ENCODE measurements around the gene USP40. TPM values are rescaled to one million over a fixed set of nuclear protein-coding genes. Genes with fewer than 3 reads are reported as not detected.

The USP40 gene
- total and polyA plus RNA-seq, 10 of the 15 experiments (the other 5 are each of a cell fraction or from before 2014, with no cell fraction given) = 3.4 to 20.8 (median 15.2) TPM

DNA sequence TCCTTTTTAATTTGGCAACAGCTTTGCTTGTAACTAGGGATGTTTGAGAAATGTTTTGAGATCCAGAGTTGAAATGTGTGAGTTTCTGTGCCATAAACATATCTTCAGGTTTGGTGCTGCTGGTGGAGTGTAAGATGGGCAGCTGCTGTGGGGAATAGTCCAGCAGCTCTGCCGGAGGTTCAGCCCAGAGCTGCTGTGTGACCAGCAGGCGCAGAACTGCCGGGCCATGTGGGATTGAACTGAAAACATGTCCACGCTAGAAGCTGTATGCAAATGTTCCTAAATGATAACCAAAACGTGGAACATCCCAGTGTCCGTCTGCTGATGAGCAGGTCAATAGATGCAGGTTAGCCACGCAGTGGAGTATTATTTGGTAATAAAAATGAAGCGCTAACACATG, 112.7 kb downstream of the USP40 start:
- intact Hi-C loops (cut with micrococcal nuclease; ENCODE audit: unreplicated experiment) = no loop called here
- H2AFZ ChIP-seq (ENCODE audit: control insufficient read depth, low read depth, low read length) = no peak overlapping the region
- H3K36me3 ChIP-seq (ENCODE audit: control insufficient read depth in 2 of 2, insufficient read depth in 2 of 2, low read length in 1 of 2) = peaks cover 26 to 37% of the 10 kb centered on the region in 2 experiments
- H4K20me1 ChIP-seq (ENCODE audit: control insufficient read depth, insufficient read depth) = no peaks in the 10 kb centered on the region
- H3K9ac ChIP-seq (ENCODE audit: control insufficient read depth, insufficient read depth, low read length) = no peak overlapping the region
- ChIA-PET CTCF (interaction anchor here (1.2 kb wide), 1 partner anchor 11 kb away, joined by 4 read pairs; no protein-coding TSS in a partner anchor), SMC1A (ENCODE audit: uncharacterized antibody, unreplicated experiment) (interaction anchor here (0.8 kb wide), 1 partner anchor 49 kb away, joined by 3 read pairs; no protein-coding TSS in a partner anchor), RAD21 (ENCODE audit: unreplicated experiment) (no interaction called here), POLR2A (interaction anchor here (0.5 kb wide), 1 partner anchor 827 kb away, joined by 4 read pairs; no protein-coding TSS in a partner anchor)
- TF ChIP-seq FOXK2 (IDR thresholded peaks at IDR 0.05) = 0 out of 2 replicates have a peak, but pooled peaks have one; percentile 15
- no peak for TF ChIP-seq ZSCAN29 (IDR thresholded peaks at IDR 0.05)
- H3K4me2 ChIP-seq (ENCODE audit: control insufficient read depth, insufficient read depth) = no peak overlapping the region
- in situ Hi-C loops (cut with MboI) = no loop called here
- no peak for FAIRE-seq
- no TSS peak for BruUV-seq (replicated peaks)
- DNase-seq (ENCODE audit: low read depth, low spot score) = no peak
- no peaks in the 10 kb centered on the region for H3K27me3 ChIP-seq (replicated peaks in 1 of 2; ENCODE audit: control insufficient read depth in 2 of 2, insufficient read depth in 2 of 2, low read length in 1 of 2)
- no peak for ATAC-seq
- no peaks in the 10 kb centered on the region for H3K79me2 ChIP-seq (ENCODE audit: control insufficient read depth, insufficient read depth, low read length)
- H3K27ac ChIP-seq (ENCODE audit: control insufficient read depth, insufficient read depth) = no peak overlapping the region
- no peaks in the 10 kb centered on the region for H3K9me3 ChIP-seq (replicated peaks; ENCODE audit: control insufficient read depth, insufficient read depth, low read length)
- no peak overlapping the region for H3K4me3 ChIP-seq
- H3K4me1 ChIP-seq (ENCODE audit: control insufficient read depth, insufficient read depth, low read length) = no peaks in the 10 kb centered on the region
- WGBS (ENCODE audit: insufficient coverage, insufficient replicate concordance, low lambda C conversion rate, missing lambda C conversion rate) = 99% methylated on average over 8 of the region's 8 CpGs

DNA sequence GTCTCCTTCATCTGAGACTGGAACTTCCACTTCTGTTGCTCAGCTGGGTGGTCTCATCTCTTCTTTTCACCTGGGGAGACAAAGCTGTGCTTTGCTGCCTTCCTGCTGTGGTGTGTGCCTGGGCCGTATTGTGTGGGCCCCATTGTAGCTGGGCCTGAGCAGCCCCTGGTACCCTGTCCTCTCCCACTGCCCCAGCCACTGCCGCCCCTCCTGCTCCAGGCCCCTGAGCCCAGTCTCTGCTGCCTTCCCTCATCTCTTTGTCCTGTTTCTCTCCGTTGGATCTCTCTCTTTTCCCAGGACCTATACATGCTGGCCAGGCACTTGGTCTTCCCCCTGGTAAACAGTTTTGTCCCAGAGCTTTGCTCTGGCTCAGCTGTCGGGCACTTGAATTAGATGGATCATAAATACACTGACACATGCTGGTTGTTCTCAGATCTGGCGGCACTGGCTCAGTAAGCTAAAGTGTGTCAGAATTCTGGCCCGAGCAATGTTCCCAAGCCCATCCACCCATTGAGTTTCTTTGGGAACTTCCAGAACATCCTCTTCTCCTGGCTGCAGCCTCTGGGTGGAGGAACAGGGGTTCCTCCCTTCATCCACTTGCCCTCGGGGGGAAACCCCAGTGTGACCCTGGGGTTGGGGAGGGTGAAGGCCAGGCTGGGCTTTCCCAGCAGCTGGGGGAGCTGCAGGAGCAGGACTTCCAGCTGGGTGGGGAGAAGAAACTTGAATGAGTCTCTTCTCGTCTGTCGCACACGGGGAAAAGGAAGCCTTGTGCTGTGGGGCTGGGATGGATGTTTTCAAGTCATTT, 113.3 kb downstream of the USP40 start:
- Histone ChIP-seq H3K4me3 (no peak overlapping the region), H3K4me1 (ENCODE audit: control insufficient read depth, insufficient read depth, low read length) (no peaks in the 10 kb centered on the region), H2AFZ (ENCODE audit: control insufficient read depth, low read depth, low read length) (no peak overlapping the region), H3K36me3 (ENCODE audit: control insufficient read depth in 2 of 2, insufficient read depth in 2 of 2, low read length in 1 of 2) (peaks cover 25 to 42% of the 10 kb centered on the region in 2 experiments), H3K9ac (ENCODE audit: control insufficient read depth, insufficient read depth, low read length) (no peak overlapping the region), H3K4me2 (ENCODE audit: control insufficient read depth, insufficient read depth) (no peak overlapping the region), H3K27ac (ENCODE audit: control insufficient read depth, insufficient read depth) (no peak overlapping the region), H3K79me2 (ENCODE audit: control insufficient read depth, insufficient read depth, low read length) (no peaks in the 10 kb centered on the region), H3K9me3 (replicated peaks; ENCODE audit: control insufficient read depth, insufficient read depth, low read length) (no peaks in the 10 kb centered on the region), H3K27me3 (replicated peaks in 1 of 2; ENCODE audit: control insufficient read depth in 2 of 2, insufficient read depth in 2 of 2, low read length in 1 of 2) (no peaks in the 10 kb centered on the region), H4K20me1 (ENCODE audit: control insufficient read depth, insufficient read depth) (no peaks in the 10 kb centered on the region)
- ChIA-PET RAD21 (ENCODE audit: unreplicated experiment) (no interaction called here), POLR2A (no interaction called here), SMC1A (ENCODE audit: uncharacterized antibody, unreplicated experiment) (interaction anchor here (0.8 to 1.0 kb wide), 2 partner anchors 10 to 49 kb away, joined by 3 read pairs; no protein-coding TSS in a partner anchor), CTCF (interaction anchor here (1.2 kb wide), 1 partner anchor 10 kb away, joined by 4 read pairs; no protein-coding TSS in a partner anchor)
- WGBS (ENCODE audit: insufficient coverage, insufficient replicate concordance, low lambda C conversion rate, missing lambda C conversion rate) = 96% methylated on average over 10 of the region's 10 CpGs
- no peak for FAIRE-seq
- no TSS peak for BruUV-seq (replicated peaks)
- in situ Hi-C loops (cut with MboI) = no loop called here
- intact Hi-C loops (cut with micrococcal nuclease; ENCODE audit: unreplicated experiment) = no loop called here
- DNase-seq (ENCODE audit: low read depth, low spot score) = no peak
- ATAC-seq = no peak
- no peak for TF ChIP-seq ZNF217 (IDR thresholded peaks at IDR 0.05)
- TF ChIP-seq WRNIP1 (IDR thresholded peaks at IDR 0.05; ENCODE audit: borderline replicate concordance, low read depth, low read length) = no peak
- no peak for TF ChIP-seq TBL1XR1 (IDR thresholded peaks at IDR 0.05; ENCODE audit: low read depth, low read length)
- TF ChIP-seq CREM (IDR thresholded peaks at IDR 0.05; ENCODE audit: low read depth) = no peak
- no peak for TF ChIP-seq MEF2B (IDR thresholded peaks at IDR 0.05; ENCODE audit: partially characterized antibody, poor library complexity, severe bottlenecking)
- no peak for TF ChIP-seq SIN3A (IDR thresholded peaks at IDR 0.05; ENCODE audit: low read depth, low read length)
- no peak for TF ChIP-seq SREBF1 (IDR thresholded peaks at IDR 0.05; ENCODE audit: low read length)
- TF ChIP-seq BRCA1 (IDR thresholded peaks at IDR 0.05; ENCODE audit: low read depth, low read length) = no peak
- TF ChIP-seq EZH2 (IDR thresholded peaks at IDR 0.05; ENCODE audit: borderline replicate concordance, control insufficient read depth, low read depth, low read length) = no peak
- TF ChIP-seq ETV6 (conservative IDR thresholded peaks at IDR 0.05 in 1 of 2, IDR thresholded peaks at IDR 0.05 in 1 of 2; ENCODE audit: borderline replicate concordance in 1 of 2, low read depth in 1 of 2) = no peak
- TF ChIP-seq SRF (IDR thresholded peaks at IDR 0.05; ENCODE audit: low read depth in 2 of 2, low read length in 2 of 2) = no peak
- no peak for TF ChIP-seq CREB1 (IDR thresholded peaks at IDR 0.05; ENCODE audit: low read depth)
- TF ChIP-seq, protein P1, sequence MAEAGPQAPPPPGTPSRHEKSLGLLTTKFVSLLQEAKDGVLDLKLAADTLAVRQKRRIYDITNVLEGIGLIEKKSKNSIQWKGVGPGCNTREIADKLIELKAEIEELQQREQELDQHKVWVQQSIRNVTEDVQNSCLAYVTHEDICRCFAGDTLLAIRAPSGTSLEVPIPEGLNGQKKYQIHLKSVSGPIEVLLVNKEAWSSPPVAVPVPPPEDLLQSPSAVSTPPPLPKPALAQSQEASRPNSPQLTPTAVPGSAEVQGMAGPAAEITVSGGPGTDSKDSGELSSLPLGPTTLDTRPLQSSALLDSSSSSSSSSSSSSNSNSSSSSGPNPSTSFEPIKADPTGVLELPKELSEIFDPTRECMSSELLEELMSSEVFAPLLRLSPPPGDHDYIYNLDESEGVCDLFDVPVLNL (IDR thresholded peaks at IDR 0.05; ENCODE audit: low read depth, low read length) = no peak

Measured in GM12878 (cell line).